ENCODE data around the gene DPEP2NB. TPM values are rescaled to one million over a fixed set of nuclear protein-coding genes. Genes with fewer than 3 reads are reported as not detected.

DPEP2NB gene
- total and polyA plus RNA-seq, 2 donors (not counting 1 experiment from before 2014, with no cell fraction given): not detected

- no peak overlapping the region for H3K4me3 ChIP-seq (replicated peaks in 1 of 4; ENCODE audit: control extremely low read depth in 1 of 4, insufficient read depth in 1 of 4, low read depth in 3 of 4, low read length in 4 of 4)
- H3K36me3 ChIP-seq (ENCODE audit: control insufficient read depth, insufficient read depth, low read length): no peaks in the 10 kb centered on the region
- no peak for DNase-seq (ENCODE audit: low read depth in 2 of 2)
- no peaks in the 10 kb centered on the region for H3K79me2 ChIP-seq (ENCODE audit: control insufficient read depth, insufficient read depth, low read length)
- no peaks in the 10 kb centered on the region for H4K20me1 ChIP-seq (ENCODE audit: control insufficient read depth, extremely low read depth, insufficient read depth, low read length)
- H3K9ac ChIP-seq (ENCODE audit: insufficient read depth, low read length): no peak overlapping the region
- H3K4me2 ChIP-seq (ENCODE audit: extremely low read depth, insufficient read depth, low read length): no peak overlapping the region
- no peaks in the 10 kb centered on the region for H3K27me3 ChIP-seq (ENCODE audit: control insufficient read depth, insufficient read depth, low read length)
- no peak overlapping the region for H3K27ac ChIP-seq (ENCODE audit: insufficient read depth, low read length)
- H2AFZ ChIP-seq (ENCODE audit: low read length): no peak overlapping the region
- TF ChIP-seq CTCF (conservative IDR thresholded peaks at IDR 0.05 in 1 of 2, IDR thresholded peaks at IDR 0.05 in 1 of 2; ENCODE audit: low read depth in 1 of 2, low read length in 2 of 2) (no peak), EZH2 (IDR thresholded peaks at IDR 0.05; ENCODE audit: low read length, missing control alignments) (no peak)
- H3K4me1 ChIP-seq (ENCODE audit: control insufficient read depth, extremely low read depth, insufficient read depth, low read length): peaks cover 4% of the 10 kb centered on the region
- H3K9me3 ChIP-seq (ENCODE audit: control insufficient read depth, insufficient read depth, low read depth, low read length): no peaks in the 10 kb centered on the region
Observed at GRCh38 chr16:67986949-67987348, 28.8 kb downstream of the DPEP2NB start.

GRCh38 chr16:67982011-67982696 is 33.6 kb downstream of the DPEP2NB start:
- H4K20me1 ChIP-seq (ENCODE audit: control insufficient read depth, extremely low read depth, insufficient read depth, low read length): no peaks in the 10 kb centered on the region
- TF ChIP-seq EZH2 (IDR thresholded peaks at IDR 0.05; ENCODE audit: low read length, missing control alignments) (no peak), CTCF (conservative IDR thresholded peaks at IDR 0.05 in 1 of 2, IDR thresholded peaks at IDR 0.05 in 1 of 2; ENCODE audit: low read depth in 1 of 2, low read length in 2 of 2) (no peak)
- no peaks in the 10 kb centered on the region for H3K9me3 ChIP-seq (ENCODE audit: control insufficient read depth, insufficient read depth, low read depth, low read length)
- peaks cover 2% of the 10 kb centered on the region for H3K4me1 ChIP-seq (ENCODE audit: control insufficient read depth, extremely low read depth, insufficient read depth, low read length)
- H3K9ac ChIP-seq (ENCODE audit: insufficient read depth, low read length): no peak overlapping the region
- H3K27me3 ChIP-seq (ENCODE audit: control insufficient read depth, insufficient read depth, low read length): peaks cover 2% of the 10 kb centered on the region
- no peak overlapping the region for H3K4me3 ChIP-seq (replicated peaks in 1 of 4; ENCODE audit: control extremely low read depth in 1 of 4, insufficient read depth in 1 of 4, low read depth in 3 of 4, low read length in 4 of 4)
- H3K36me3 ChIP-seq (ENCODE audit: control insufficient read depth, insufficient read depth, low read length): no peaks in the 10 kb centered on the region
- H3K4me2 ChIP-seq (ENCODE audit: extremely low read depth, insufficient read depth, low read length): no peak overlapping the region
- H3K27ac ChIP-seq (ENCODE audit: insufficient read depth, low read length): no peak overlapping the region
- no peak for DNase-seq (ENCODE audit: low read depth in 2 of 2)
- H2AFZ ChIP-seq (ENCODE audit: low read length): no peak overlapping the region
- H3K79me2 ChIP-seq (ENCODE audit: control insufficient read depth, insufficient read depth, low read length): no peaks in the 10 kb centered on the region

- H3K4me1 ChIP-seq (ENCODE audit: control insufficient read depth, extremely low read depth, insufficient read depth, low read length): peaks cover 2% of the 10 kb centered on the region
- H3K9me3 ChIP-seq (ENCODE audit: control insufficient read depth, insufficient read depth, low read depth, low read length): no peaks in the 10 kb centered on the region
- no peaks in the 10 kb centered on the region for H3K36me3 ChIP-seq (ENCODE audit: control insufficient read depth, insufficient read depth, low read length)
- no peak for DNase-seq (ENCODE audit: low read depth in 2 of 2)
- peaks cover 11% of the 10 kb centered on the region for H3K27me3 ChIP-seq (ENCODE audit: control insufficient read depth, insufficient read depth, low read length)
- TF ChIP-seq CTCF (conservative IDR thresholded peaks at IDR 0.05 in 1 of 2, IDR thresholded peaks at IDR 0.05 in 1 of 2; ENCODE audit: low read depth in 1 of 2, low read length in 2 of 2) (no peak), EZH2 (IDR thresholded peaks at IDR 0.05; ENCODE audit: low read length, missing control alignments) (no peak)
- H3K27ac ChIP-seq (ENCODE audit: insufficient read depth, low read length): no peak within 1 kb of the TSS
- H3K4me3 ChIP-seq (replicated peaks in 1 of 4; ENCODE audit: control extremely low read depth in 1 of 4, insufficient read depth in 1 of 4, low read depth in 3 of 4, low read length in 4 of 4): no peak within 1 kb of the TSS
- no peaks in the 10 kb centered on the region for H3K79me2 ChIP-seq (ENCODE audit: control insufficient read depth, insufficient read depth, low read length)
- no peak within 1 kb of the TSS for H3K9ac ChIP-seq (ENCODE audit: insufficient read depth, low read length)
- H3K4me2 ChIP-seq (ENCODE audit: extremely low read depth, insufficient read depth, low read length): no peak within 1 kb of the TSS
- H4K20me1 ChIP-seq (ENCODE audit: control insufficient read depth, extremely low read depth, insufficient read depth, low read length): no peaks in the 10 kb centered on the region
- H2AFZ ChIP-seq (ENCODE audit: low read length): no peak within 1 kb of the TSS
Observed at GRCh38 chr16:67979955-67980678, 35.6 kb downstream of the DPEP2NB start, which contains the start of gene DPEP3. TSS of gene DPEP3 (minus strand) at chr16:67980499. CDS start at chr16:67980380, 119 bp downstream.
